Tongue (tissue), 3 donors: ENCODE data around the gene PLPPR1. TPM values are rescaled to one million over a fixed set of nuclear protein-coding genes. Genes with fewer than 3 reads are reported as not detected.

Experiments
- DNase-seq: peaks from one replicate; pipeline ENCODE4 v3.0.0-alpha.2; 2015
- small RNA-seq: library from RNA; depleted of rRNA; stranded (forward); fragments of <200 nt; gene quantifications from one replicate; pipeline ENCODE3, GENCODE V24; 2014; ENCODE audit warnings: low replicate concordance
- total RNA-seq: library from RNA; depleted of rRNA; stranded (reverse); fragments of >200 nt; gene quantifications from one replicate; pipeline ENCODE4 v1.2.3, GENCODE V29; 2014

PLPPR1 gene
- total RNA-seq, 1 donor from 2014 or later: 0.92 TPM

GRCh38 chr9:101353683-101354082, 325.2 kb downstream of the PLPPR1 start:
- DNase-seq: no peak

- DNase-seq: no peak
These were observed 325.7 kb downstream of the PLPPR1 start for GRCh38 chr9:101354143-101354764.

- no peak for DNase-seq
These were observed 326.5 kb downstream of the PLPPR1 start for GRCh38 chr9:101354765-101355708.

GRCh38 chr9:101356619-101357018, 328.1 kb downstream of the PLPPR1 start:
- no peak for DNase-seq

- DNase-seq: no peak
These were observed 331.2 kb downstream of the PLPPR1 start for GRCh38 chr9:101359679-101360078.

GRCh38 chr9:101360647-101361046, 332.1 kb downstream of the PLPPR1 start:
- no peak for DNase-seq

- DNase-seq: no peak
These were observed 333.9 kb downstream of the PLPPR1 start for GRCh38 chr9:101362450-101362849.

GRCh38 chr9:101365181-101365580, 336.7 kb downstream of the PLPPR1 start:
- no peak for DNase-seq

- DNase-seq: no peak
These were observed 337.7 kb downstream of the PLPPR1 start for GRCh38 chr9:101366038-101366756.

- no peak for DNase-seq
These were observed 338.8 kb downstream of the PLPPR1 start for GRCh38 chr9:101367323-101367722.

GRCh38 chr9:101369286-101369685, 340.8 kb downstream of the PLPPR1 start:
- no peak for DNase-seq

- no peak for DNase-seq
These were observed 341.5 kb downstream of the PLPPR1 start for GRCh38 chr9:101369884-101370531.

- no peak for DNase-seq
These were observed 343.3 kb downstream of the PLPPR1 start for GRCh38 chr9:101371813-101372212.

GRCh38 chr9:101372327-101373118, 344.0 kb downstream of the PLPPR1 start:
- peak; percentile 12 for DNase-seq

Small RNA genes lying within 50 kb of the gene (small RNA-seq; reads per million reads assigned to genes)
- not detected for gene RF00322
